GM12892 (cell line): ENCODE data around the gene TCF4.

Source experiments
- POLR2A ChIP-seq: IDR thresholded peaks from 2 replicates; pipeline ENCODE4 v1.6.1; 2011; ENCODE audit warnings: low read depth, low read length, control low read depth
- POLR2AphosphoS5 ChIP-seq: IDR thresholded peaks from 2 replicates; pipeline ENCODE4 v1.6.1; 2011; ENCODE audit warnings: low read depth, low read length, control low read depth
- TAF1 ChIP-seq: IDR thresholded peaks from 2 replicates; pipeline ENCODE4 v1.6.1; 2011; ENCODE audit warnings: low read depth, mild to moderate bottlenecking, control low read depth, low read length, borderline replicate concordance

- TF ChIP-seq POLR2A, result no peak
- TF ChIP-seq POLR2AphosphoS5, result no peak
- no peak for TF ChIP-seq TAF1
Measured at GRCh38 chr18:55261253-55261652, 326.7 kb downstream of the TCF4 start.
